ENCODE data around the gene MSLN.

DNA sequence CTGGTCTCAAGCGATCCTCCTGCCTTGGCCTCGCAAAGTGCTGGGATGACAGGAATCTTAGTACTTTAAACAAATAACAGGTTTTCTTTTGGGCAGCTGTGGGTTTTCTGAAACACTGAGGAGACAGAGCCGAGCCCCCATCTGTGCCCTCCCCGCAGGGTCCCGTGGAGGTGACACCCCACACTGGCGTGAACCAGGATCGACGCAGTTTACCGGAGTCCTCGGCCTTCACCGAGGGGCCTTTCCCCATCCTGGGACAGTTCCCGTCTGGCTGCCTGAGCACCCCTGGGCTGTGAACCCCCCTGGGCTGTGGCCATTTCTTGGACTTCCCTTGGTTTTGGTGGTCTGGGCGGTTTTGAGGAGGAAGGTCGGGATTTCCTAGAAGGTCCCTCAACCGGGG lies 55.3 kb downstream of the MSLN start:
- TF ChIP-seq SIN3A (conservative IDR thresholded peaks at IDR 0.05 in 1 of 2, IDR thresholded peaks at IDR 0.05 in 1 of 2; ENCODE audit: low read depth in 1 of 2, low read length in 2 of 2): no peak
- TF ChIP-seq POLR2AphosphoS5 (IDR thresholded peaks at IDR 0.05; ENCODE audit: low read depth, low read length): no peak
- no peak for TF ChIP-seq POLR2A (IDR thresholded peaks at IDR 0.05; ENCODE audit: control extremely low read depth in 1 of 2, low read depth in 2 of 2, low read length in 2 of 2)
- TF ChIP-seq TCF12 (IDR thresholded peaks at IDR 0.05; ENCODE audit: low read depth, low read length): no peak
- TF ChIP-seq BRCA1 (IDR thresholded peaks at IDR 0.05; ENCODE audit: low read depth, low read length): no peak
- TF ChIP-seq, protein P1, sequence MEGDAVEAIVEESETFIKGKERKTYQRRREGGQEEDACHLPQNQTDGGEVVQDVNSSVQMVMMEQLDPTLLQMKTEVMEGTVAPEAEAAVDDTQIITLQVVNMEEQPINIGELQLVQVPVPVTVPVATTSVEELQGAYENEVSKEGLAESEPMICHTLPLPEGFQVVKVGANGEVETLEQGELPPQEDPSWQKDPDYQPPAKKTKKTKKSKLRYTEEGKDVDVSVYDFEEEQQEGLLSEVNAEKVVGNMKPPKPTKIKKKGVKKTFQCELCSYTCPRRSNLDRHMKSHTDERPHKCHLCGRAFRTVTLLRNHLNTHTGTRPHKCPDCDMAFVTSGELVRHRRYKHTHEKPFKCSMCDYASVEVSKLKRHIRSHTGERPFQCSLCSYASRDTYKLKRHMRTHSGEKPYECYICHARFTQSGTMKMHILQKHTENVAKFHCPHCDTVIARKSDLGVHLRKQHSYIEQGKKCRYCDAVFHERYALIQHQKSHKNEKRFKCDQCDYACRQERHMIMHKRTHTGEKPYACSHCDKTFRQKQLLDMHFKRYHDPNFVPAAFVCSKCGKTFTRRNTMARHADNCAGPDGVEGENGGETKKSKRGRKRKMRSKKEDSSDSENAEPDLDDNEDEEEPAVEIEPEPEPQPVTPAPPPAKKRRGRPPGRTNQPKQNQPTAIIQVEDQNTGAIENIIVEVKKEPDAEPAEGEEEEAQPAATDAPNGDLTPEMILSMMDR (IDR thresholded peaks at IDR 0.05; ENCODE audit: control extremely low read depth in 1 of 3, insufficient read depth in 1 of 3, low read depth in 1 of 3, low read length in 3 of 3): no peak
- no peak for TF ChIP-seq YY1 (IDR thresholded peaks at IDR 0.05; ENCODE audit: low read depth, low read length)
- no peak for TF ChIP-seq EP300 (IDR thresholded peaks at IDR 0.05; ENCODE audit: borderline replicate concordance in 1 of 2, low read depth in 2 of 2, low read length in 2 of 2)
- TF ChIP-seq CHD1 (IDR thresholded peaks at IDR 0.05; ENCODE audit: low read depth, low read length): no peak
- no peak for TF ChIP-seq SAP30 (IDR thresholded peaks at IDR 0.05; ENCODE audit: insufficient read depth, insufficient replicate concordance, low read length)
- TF ChIP-seq, protein P2, sequence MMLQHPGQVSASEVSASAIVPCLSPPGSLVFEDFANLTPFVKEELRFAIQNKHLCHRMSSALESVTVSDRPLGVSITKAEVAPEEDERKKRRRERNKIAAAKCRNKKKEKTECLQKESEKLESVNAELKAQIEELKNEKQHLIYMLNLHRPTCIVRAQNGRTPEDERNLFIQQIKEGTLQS (IDR thresholded peaks at IDR 0.05; ENCODE audit: insufficient read depth, low read depth, low read length): no peak
- TF ChIP-seq CREB1 (IDR thresholded peaks at IDR 0.05): no peak
- no peak for TF ChIP-seq ZNF274 (IDR thresholded peaks at IDR 0.05; ENCODE audit: borderline replicate concordance, extremely low read depth, low read length)
- TF ChIP-seq GTF2F1 (IDR thresholded peaks at IDR 0.05; ENCODE audit: borderline replicate concordance, low read depth, low read length): no peak
